IMR-90 (cell line): Measurements from ENCODE around the gene TNFRSF1B. TPM values are rescaled to one million over a fixed set of nuclear protein-coding genes. Genes with fewer than 3 reads are reported as not detected.

ENCODE experiments used
- ATAC-seq: fragments of 200-7000 bp; cut with Tn5 transposase; 2 replicates; pipeline ENCODE4 v1.9.1; 2020; ENCODE audit warnings: low read depth, mild to moderate bottlenecking, moderate library complexity
- BruUV-seq: library from RNA; stranded (reverse); fragments of 400-500 nt; replicated peaks from 2 replicates; lab custom pipeline; 2021; lab: Mats Ljungman, UMichigan
- CTCF ChIA-PET: fragments of 300-600 bp; formaldehyde crosslinking; extraction: SDS; loops from one replicate; lab custom pipeline; 2021; ENCODE audit warnings: antibody characterized with exemption; lab: Yijun Ruan, JAX
- POLR2A ChIA-PET: fragments of 300-600 bp; sonication (Branson Sonifier 250); formaldehyde crosslinking; loops from one replicate; lab custom pipeline; 2022; ENCODE audit warnings: antibody characterized with exemption; ENCODE audit not compliant: unreplicated experiment; lab: Charles Lee
- DNase-seq: peaks from one replicate; pipeline ENCODE4 v3.0.0; 2013
- H2AFZ ChIP-seq: replicated peaks from 2 replicates; pipeline ENCODE3; 2013; ENCODE audit warnings: low read length, mild to moderate bottlenecking; ENCODE audit not compliant: poor library complexity
- H2AK5ac ChIP-seq: 2 replicates; pipeline ENCODE4 v1.6.1; 2013; ENCODE audit warnings: low read depth, low read length, inconsistent platforms
- H2AK9ac ChIP-seq: replicated peaks from 2 replicates; pipeline ENCODE3; 2013; ENCODE audit warnings: mild to moderate bottlenecking, low read depth, low read length, moderate library complexity; ENCODE audit not compliant: poor library complexity
- H2BK120ac ChIP-seq: 2 replicates; pipeline ENCODE4 v1.6.1; 2013; ENCODE audit warnings: low read depth, low read length, inconsistent platforms
- H2BK15ac ChIP-seq: 3 replicates; pipeline ENCODE4 v1.6.1; 2013; ENCODE audit warnings: low read depth, low read length, inconsistent platforms
- H2BK20ac ChIP-seq: 2 replicates; pipeline ENCODE4 v1.6.1; 2013; ENCODE audit warnings: low read depth, mild to moderate bottlenecking, inconsistent platforms, low read length, moderate library complexity
- H2BK5ac ChIP-seq: 2 replicates; pipeline ENCODE4 v1.6.1; 2013; ENCODE audit warnings: mild to moderate bottlenecking, low read depth, low read length, inconsistent platforms; ENCODE audit not compliant: poor library complexity, severe bottlenecking
- H3K14ac ChIP-seq: replicated peaks from 2 replicates; pipeline ENCODE4 v1.6.1; 2013; ENCODE audit warnings: low read depth, low read length, inconsistent platforms
- H3K18ac ChIP-seq: 2 replicates; pipeline ENCODE4 v1.6.1; 2013; ENCODE audit warnings: low read depth, low read length, control low read depth
- H3K23ac ChIP-seq: 2 replicates; pipeline ENCODE4 v1.6.1; 2013; ENCODE audit warnings: low read depth, low read length, inconsistent platforms
- H3K27ac ChIP-seq: 2 replicates; pipeline ENCODE4 v1.5.1; 2013; ENCODE audit warnings: mild to moderate bottlenecking, control low read depth, low read length; ENCODE audit not compliant: insufficient read depth
- H3K27me3 ChIP-seq: 2 replicates; pipeline ENCODE4 v1.6.1; 2013; ENCODE audit warnings: low read length; ENCODE audit not compliant: control insufficient read depth, insufficient read depth
- H3K36me3 ChIP-seq: 2 replicates; pipeline ENCODE4 v1.6.1; 2013; ENCODE audit warnings: low read length, mixed read lengths; ENCODE audit not compliant: control insufficient read depth, insufficient read depth
- H3K4ac ChIP-seq: 2 replicates; pipeline ENCODE4 v1.6.1; 2013; ENCODE audit warnings: low read depth, low read length, inconsistent platforms
- H3K4me1 ChIP-seq: 2 replicates; pipeline ENCODE4 v1.6.1; 2013; ENCODE audit warnings: low read length, mixed read lengths; ENCODE audit not compliant: control insufficient read depth, insufficient read depth
- H3K4me2 ChIP-seq: 2 replicates; pipeline ENCODE4 v1.6.1; 2013; ENCODE audit warnings: low read depth, mild to moderate bottlenecking, control low read depth, low read length, moderate library complexity
- H3K4me3 ChIP-seq: 2 replicates; pipeline ENCODE4 v1.5.1; 2013; ENCODE audit warnings: low read depth, mild to moderate bottlenecking, control low read depth, low read length, moderate library complexity; ENCODE audit not compliant: insufficient read depth
- H3K56ac ChIP-seq: 2 replicates; pipeline ENCODE4 v1.6.1; 2013; ENCODE audit warnings: low read length, inconsistent platforms; ENCODE audit not compliant: insufficient read depth; ENCODE audit errors: extremely low read depth
- H3K79me1 ChIP-seq, 2 experiments: 2 replicates each; pipeline ENCODE4 v1.6.1; 2013; ENCODE audit warnings: low read length in 2 of 2, inconsistent platforms in 1 of 2, low read depth in 1 of 2
- H3K9ac ChIP-seq: 2 replicates; pipeline ENCODE4 v1.6.1; 2013; ENCODE audit warnings: low read depth, low read length, control low read depth
- H3K9me1 ChIP-seq: 2 replicates; pipeline ENCODE4 v1.6.1; 2013; ENCODE audit warnings: low read length, inconsistent platforms; ENCODE audit not compliant: insufficient read depth
- H3K9me3 ChIP-seq: 2 replicates; pipeline ENCODE4 v1.6.1; 2013; ENCODE audit warnings: low read length; ENCODE audit not compliant: control insufficient read depth, insufficient read depth
- H4K20me1 ChIP-seq: 2 replicates; pipeline ENCODE4 v1.6.1; 2013; ENCODE audit warnings: low read length, inconsistent platforms; ENCODE audit not compliant: insufficient read depth
- H4K5ac ChIP-seq: 2 replicates; pipeline ENCODE4 v1.6.1; 2013; ENCODE audit warnings: mild to moderate bottlenecking, low read depth, low read length, control low read depth
- H4K8ac ChIP-seq, 2 experiments: 2 replicates each; pipeline ENCODE4 v1.6.1; 2013; ENCODE audit warnings: low read depth in 2 of 2, low read length in 2 of 2, control low read depth in 1 of 2, inconsistent platforms in 1 of 2
- H4K91ac ChIP-seq: 2 replicates; pipeline ENCODE4 v1.6.1; 2013; ENCODE audit warnings: low read depth, low read length, inconsistent platforms; ENCODE audit not compliant: insufficient read depth
- BHLHE40 ChIP-seq: fragments of 150-350 bp; IDR thresholded peaks from 2 replicates; pipeline ENCODE4 v1.6.1; 2016; ENCODE audit warnings: mild to moderate bottlenecking, low read depth, low read length
- CEBPB ChIP-seq: IDR thresholded peaks from 2 replicates; pipeline ENCODE4 v1.6.1; 2012; ENCODE audit warnings: low read depth, low read length, improper control_type of control experiment
- CHD1 ChIP-seq: IDR thresholded peaks from 2 replicates; pipeline ENCODE4 v1.6.1; 2012; ENCODE audit warnings: low read depth, low read length, improper control_type of control experiment
- CTCF ChIP-seq: conservative IDR thresholded peaks from 2 replicates; pipeline ENCODE4 v1.5.1; 2012; ENCODE audit warnings: mild to moderate bottlenecking, low read depth, low read length, improper control_type of control experiment
- FOS ChIP-seq: fragments of 150-350 bp; IDR thresholded peaks from 2 replicates; pipeline ENCODE4 v1.6.1; 2016; ENCODE audit warnings: low read depth, low read length
- MAFK ChIP-seq: IDR thresholded peaks from 2 replicates; pipeline ENCODE4 v1.6.1; 2012; ENCODE audit warnings: low read depth, low read length, improper control_type of control experiment
- MAZ ChIP-seq: IDR thresholded peaks from 2 replicates; pipeline ENCODE4 v1.6.1; 2012; ENCODE audit warnings: low read depth, mild to moderate bottlenecking, low read length, improper control_type of control experiment, moderate library complexity, borderline replicate concordance
- MXI1 ChIP-seq: IDR thresholded peaks from 2 replicates; pipeline ENCODE4 v1.6.1; 2012; ENCODE audit warnings: low read depth, mild to moderate bottlenecking, low read length, moderate library complexity, borderline replicate concordance
- NFE2L2 ChIP-seq: fragments of 150-350 bp; IDR thresholded peaks from 2 replicates; pipeline ENCODE4 v1.6.1; 2016; ENCODE audit warnings: low read depth, mild to moderate bottlenecking, low read length
- RAD21 ChIP-seq: IDR thresholded peaks from 2 replicates; pipeline ENCODE4 v1.6.1; 2012; ENCODE audit warnings: low read length, improper control_type of control experiment
- RCOR1 ChIP-seq: IDR thresholded peaks from 2 replicates; pipeline ENCODE4 v1.6.1; 2012; ENCODE audit warnings: mild to moderate bottlenecking, low read length, improper control_type of control experiment; ENCODE audit not compliant: insufficient replicate concordance
- RFX5 ChIP-seq: IDR thresholded peaks from 2 replicates; pipeline ENCODE4 v1.8.0; 2012; ENCODE audit warnings: low read depth, mild to moderate bottlenecking, low read length, moderate library complexity
- SMC3 ChIP-seq: fragments of 150-350 bp; IDR thresholded peaks from 2 replicates; pipeline ENCODE4 v1.6.1; 2016; ENCODE audit warnings: low read depth, mild to moderate bottlenecking, antibody characterized with exemption, low read length, moderate library complexity
- WGBS, 2 experiments: methylation state at CpG; one replicate each; pipeline versions ENCODE4 v1.1.5 to v1.1.7; 2013; ENCODE audit warnings: missing lambda C conversion rate in 2 of 2; ENCODE audit not compliant: insufficient read length in 1 of 2; ENCODE audit errors: extremely low coverage in 2 of 2; 5-methylcytosine and 5-hydroxymethylcytosine counted together
- dilution Hi-C: fragments of 300-500 bp; cut with HindIII; formaldehyde crosslinking; loops from one replicate; pipeline ENCODE4 v1.14.3; 2018; ENCODE audit warnings: low sequenced_read_pairs; ENCODE audit not compliant: unreplicated experiment
- in situ Hi-C: fragments of 300-500 bp; cut with MboI; formaldehyde crosslinking; loops from 3 replicates; pipeline ENCODE4 v1.14.3; 2019; ENCODE audit warnings: low sequenced_read_pairs, inconsistent platforms, mixed read lengths
- intact Hi-C: fragments of 100-400 bp; cut with micrococcal nuclease; formaldehyde crosslinking; loops from 2 replicates; pipeline ENCODE4 v1.10.0; 2022
- polyA plus RNA-seq, 3 experiments: library from polyadenylated mRNA; depleted of rRNA; stranded (reverse); fragments of >200 nt; gene quantifications; 2 replicates each; pipeline ENCODE4 v1.2.3, GENCODE V29; 2012; ENCODE audit warnings: low replicate concordance in 1 of 3
- total RNA-seq: library from RNA; depleted of rRNA; stranded (reverse); fragments of >200 nt; gene quantifications from 2 replicates; pipeline ENCODE4 v1.2.3, GENCODE V29; 2012
- TF ChIP-seq, protein P1 (sequence below): fragments of 150-350 bp; IDR thresholded peaks from 2 replicates; pipeline ENCODE4 v1.6.1; 2017; ENCODE audit warnings: mild to moderate bottlenecking, antibody characterized with exemption, low read length, low read depth

The TNFRSF1B gene
- total and polyA plus RNA-seq, 2 of the 4 experiments (the other 2 are of a cell fraction) = 4.3 to 8.9 TPM

DNA sequence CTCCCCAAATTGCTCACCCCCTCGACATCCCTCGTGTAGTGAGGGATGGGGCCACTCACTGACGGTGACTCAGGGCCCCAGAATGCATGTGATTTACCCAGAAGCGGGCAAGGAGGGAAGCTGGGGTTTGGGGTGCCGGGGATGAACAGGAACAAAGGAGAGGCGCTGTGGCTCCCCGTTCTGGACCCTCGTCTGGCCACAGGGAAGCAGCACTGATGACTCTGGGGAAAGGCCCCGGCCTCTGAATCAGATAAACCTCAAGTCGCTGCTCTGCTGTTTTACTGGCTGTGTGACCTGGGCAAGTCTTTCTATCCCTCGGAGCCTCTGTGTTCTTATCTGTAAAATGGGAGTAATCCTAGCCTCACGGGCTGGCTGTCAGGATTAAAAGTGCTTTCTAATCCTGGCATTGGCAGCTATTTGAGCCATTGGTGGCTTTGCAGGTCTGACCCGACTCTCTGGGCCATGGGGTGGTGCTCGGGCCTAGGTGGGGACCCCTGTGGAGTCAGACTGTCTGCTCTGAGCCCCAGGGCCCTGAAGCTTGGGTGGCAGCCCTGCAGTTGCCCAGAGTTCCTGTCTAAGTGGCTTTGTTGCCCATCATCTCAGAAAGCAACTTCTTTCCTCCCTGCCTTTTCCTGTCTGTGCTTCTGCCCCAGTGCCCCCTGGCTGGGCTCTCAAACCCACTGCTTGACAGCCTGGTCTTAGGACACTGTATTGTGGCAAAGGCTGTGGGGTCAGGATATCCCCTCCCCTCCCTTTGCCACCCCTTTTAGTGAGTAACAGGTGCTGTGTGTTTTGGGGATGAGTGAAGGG is 5.5 kb downstream of the TNFRSF1B start (continued):
- no peak for TF ChIP-seq MAZ

GRCh38 chr1:12173041-12173509 is 6.3 kb downstream of the TNFRSF1B start:
- Histone ChIP-seq H3K27me3 (no peaks in the 10 kb centered on the region), H3K9me3 (no peaks in the 10 kb centered on the region), H3K4me1 (peaks cover 20% of the 10 kb centered on the region), H3K79me1 (peaks cover 5 to 10% of the 10 kb centered on the region in 2 experiments; a peak in 1 of 4 replicates), H4K91ac (peak overlapping the region; percentile 46; the same call in 1 of the 2 replicates), H3K27ac (no peak overlapping the region), H4K5ac (no peak overlapping the region), H4K20me1 (no peaks in the 10 kb centered on the region; the same call in 1 of the 2 replicates), H2BK15ac (no peak overlapping the region), H2AK5ac (no peak overlapping the region; the same call in 1 of the 2 replicates), H2AK9ac (no peak overlapping the region), H3K36me3 (no peaks in the 10 kb centered on the region), H4K8ac (no peak overlapping the region), H2AFZ (no peak overlapping the region), H2BK20ac (no peak overlapping the region), H3K9me1 (peaks cover 9% of the 10 kb centered on the region; the same call in 1 of the 2 replicates), H3K4ac (no peak overlapping the region), H3K14ac (no peak overlapping the region), H3K56ac (no peak overlapping the region), H3K4me3 (no peak overlapping the region), H2BK5ac (no peak overlapping the region), H3K23ac (no peak overlapping the region), H3K18ac (no peak overlapping the region), H3K4me2 (no peak overlapping the region), H3K9ac (no peak overlapping the region), H2BK120ac (no peak overlapping the region)
- intact Hi-C loops (no loop called here), in situ Hi-C loops (no loop called here), dilution Hi-C loops (no loop called here)
- CTCF ChIA-PET = no interaction called here
- WGBS, 2 experiments = 100% methylated on average over 1 of the region's 3 CpGs; no CpG with 5 or more reads in 1 of the 2 experiments
- TF ChIP-seq CHD1 (no peak), CTCF (no peak), MXI1 (no peak), CEBPB (no peak), RCOR1 (no peak), RAD21 (no peak), FOS (no peak), MAZ (no peak), RFX5 (no peak), MAFK (no peak), SMC3 (no peak), NFE2L2 (no peak), BHLHE40 (no peak)
- TF ChIP-seq, protein P1, sequence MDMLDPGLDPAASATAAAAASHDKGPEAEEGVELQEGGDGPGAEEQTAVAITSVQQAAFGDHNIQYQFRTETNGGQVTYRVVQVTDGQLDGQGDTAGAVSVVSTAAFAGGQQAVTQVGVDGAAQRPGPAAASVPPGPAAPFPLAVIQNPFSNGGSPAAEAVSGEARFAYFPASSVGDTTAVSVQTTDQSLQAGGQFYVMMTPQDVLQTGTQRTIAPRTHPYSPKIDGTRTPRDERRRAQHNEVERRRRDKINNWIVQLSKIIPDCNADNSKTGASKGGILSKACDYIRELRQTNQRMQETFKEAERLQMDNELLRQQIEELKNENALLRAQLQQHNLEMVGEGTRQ = no peak
- no TSS peak for BruUV-seq
- DNase-seq = no peak
- POLR2A ChIA-PET = no interaction called here
- no peak for ATAC-seq
